GM23248 (cell line): ENCODE data around the gene DHX29. TPM values are rescaled to one million over a fixed set of nuclear protein-coding genes. Genes with fewer than 3 reads are reported as not detected.

Source experiments
- DNase-seq: peaks from one replicate; pipeline ENCODE4 v3.0.0-alpha.2; 2015
- H2AFZ ChIP-seq: fragments of 200-600 bp; sonication (generic); 2 replicates; pipeline ENCODE4 v1.6.1; 2016; ENCODE audit warnings: antibody characterized with exemption
- H3F3A ChIP-seq: fragments of 200-600 bp; sonication (generic); 2 replicates; pipeline ENCODE4 v1.6.1; 2016; ENCODE audit warnings: mild to moderate bottlenecking, antibody characterized with exemption, mixed run types; ENCODE audit not compliant: insufficient read depth
- H3K27ac ChIP-seq: fragments of 200-600 bp; sonication (generic); 2 replicates; pipeline ENCODE4 v1.5.1; 2016; ENCODE audit warnings: mild to moderate bottlenecking
- H3K27me3 ChIP-seq: fragments of 200-600 bp; sonication (generic); replicated peaks from 2 replicates; pipeline ENCODE4 v1.6.1; 2016; ENCODE audit warnings: mild to moderate bottlenecking; ENCODE audit not compliant: insufficient read depth
- H3K36me3 ChIP-seq: fragments of 200-600 bp; sonication (generic); 2 replicates; pipeline ENCODE4 v1.6.1; 2016; ENCODE audit warnings: low read depth, mild to moderate bottlenecking
- H3K4me1 ChIP-seq: fragments of 200-600 bp; sonication (generic); 2 replicates; pipeline ENCODE4 v1.6.1; 2016; ENCODE audit warnings: mild to moderate bottlenecking; ENCODE audit not compliant: insufficient read depth
- H3K4me2 ChIP-seq: fragments of 200-600 bp; sonication (generic); one replicate; pipeline ENCODE4 v1.6.1; 2016; ENCODE audit warnings: mild to moderate bottlenecking; ENCODE audit not compliant: unreplicated experiment
- H3K4me3 ChIP-seq: fragments of 200-600 bp; sonication (generic); 2 replicates; pipeline ENCODE4 v1.5.1; 2016; ENCODE audit warnings: mild to moderate bottlenecking
- H3K79me2 ChIP-seq: fragments of 200-600 bp; sonication (generic); 2 replicates; pipeline ENCODE4 v1.6.1; 2016; ENCODE audit warnings: mild to moderate bottlenecking; ENCODE audit not compliant: insufficient read depth
- H3K9ac ChIP-seq: fragments of 200-600 bp; sonication (generic); 2 replicates; pipeline ENCODE4 v1.6.1; 2016; ENCODE audit warnings: mild to moderate bottlenecking
- H3K9me2 ChIP-seq: fragments of 200-600 bp; sonication (generic); 2 replicates; pipeline ENCODE4 v1.6.1; 2016; ENCODE audit warnings: mixed run types, mild to moderate bottlenecking, moderate library complexity; ENCODE audit not compliant: insufficient read depth
- H3K9me3 ChIP-seq: fragments of 200-600 bp; sonication (generic); one replicate; pipeline ENCODE4 v1.6.1; 2017; ENCODE audit warnings: low read depth
- H4K20me1 ChIP-seq: fragments of 200-600 bp; sonication (generic); 2 replicates; pipeline ENCODE4 v1.6.0; 2016; ENCODE audit not compliant: insufficient read depth
- EZH2 ChIP-seq: fragments of 200-600 bp; sonication (generic); IDR thresholded peaks from 2 replicates; pipeline ENCODE4 v1.6.1; 2018; ENCODE audit warnings: antibody characterized with exemption, mild to moderate bottlenecking; ENCODE audit not compliant: insufficient read depth, poor library complexity, severe bottlenecking
- EZH2phosphoT487 ChIP-seq: fragments of 200-600 bp; sonication (generic); IDR thresholded peaks from 2 replicates; pipeline ENCODE4 v1.6.1; 2018; ENCODE audit warnings: antibody characterized with exemption, moderate library complexity, mild to moderate bottlenecking, low read depth; ENCODE audit not compliant: insufficient read depth
- WGBS, 2 experiments: methylation state at CpG; one replicate each; pipeline ENCODE4 v1.1.6; 2015 to 2017; ENCODE audit warnings: low lambda C conversion rate in 2 of 2, low coverage in 1 of 2; ENCODE audit errors: missing lambda C conversion rate in 2 of 2; 5-methylcytosine and 5-hydroxymethylcytosine counted together
- in situ Hi-C: fragments of 300-500 bp; cut with MboI; formaldehyde crosslinking; loops from 2 replicates; pipeline ENCODE4 v1.15.0; 2020
- polyA plus RNA-seq: library from polyadenylated mRNA; unstranded; fragments of >200 nt; fragmentation: Nextera tagmentation; extraction: Ambion mirVana; gene quantifications from 2 replicates; pipeline ENCODE4 v1.2.1, GENCODE V29; 2016
- total RNA-seq: library from RNA; depleted of rRNA; stranded (reverse); fragments of >200 nt; shearing (Covaris generic); gene quantifications from 2 replicates; pipeline ENCODE4 v1.2.3, GENCODE V29; 2014

DHX29 gene
- total and polyA plus RNA-seq, 2 experiments from 2014 or later = 35.8 to 65.6 TPM

GRCh38 chr5:55227664-55228430 is 79.6 kb downstream of the DHX29 start:
- Histone ChIP-seq H3K36me3 (no peaks in the 10 kb centered on the region), H3K27ac (no peak overlapping the region), H3K4me1 (no peaks in the 10 kb centered on the region), H3K9me2 (no peaks in the 10 kb centered on the region), H3K9me3 (no peaks in the 10 kb centered on the region), H3K4me2 (peak overlapping the region; percentile 79), H3K9ac (0 out of 2 replicates have a peak overlapping the region, but pooled peaks have one; percentile 11), H3K4me3 (peak overlapping the region; percentile 67), H2AFZ (peak overlapping the region; percentile 77), H4K20me1 (no peaks in the 10 kb centered on the region), H3K79me2 (no peaks in the 10 kb centered on the region), H3K27me3 (peaks cover 93% of the 10 kb centered on the region), H3F3A (no peaks in the 10 kb centered on the region; the same call in 1 of the 2 replicates)
- in situ Hi-C loops = no loop called here
- TF ChIP-seq EZH2phosphoT487 = no peak
- peak; percentile 52 for TF ChIP-seq EZH2
- WGBS, 2 experiments = 21 to 24% methylated on average over 29 to 30 of the region's 30 CpGs
- DNase-seq = no peak

DNA sequence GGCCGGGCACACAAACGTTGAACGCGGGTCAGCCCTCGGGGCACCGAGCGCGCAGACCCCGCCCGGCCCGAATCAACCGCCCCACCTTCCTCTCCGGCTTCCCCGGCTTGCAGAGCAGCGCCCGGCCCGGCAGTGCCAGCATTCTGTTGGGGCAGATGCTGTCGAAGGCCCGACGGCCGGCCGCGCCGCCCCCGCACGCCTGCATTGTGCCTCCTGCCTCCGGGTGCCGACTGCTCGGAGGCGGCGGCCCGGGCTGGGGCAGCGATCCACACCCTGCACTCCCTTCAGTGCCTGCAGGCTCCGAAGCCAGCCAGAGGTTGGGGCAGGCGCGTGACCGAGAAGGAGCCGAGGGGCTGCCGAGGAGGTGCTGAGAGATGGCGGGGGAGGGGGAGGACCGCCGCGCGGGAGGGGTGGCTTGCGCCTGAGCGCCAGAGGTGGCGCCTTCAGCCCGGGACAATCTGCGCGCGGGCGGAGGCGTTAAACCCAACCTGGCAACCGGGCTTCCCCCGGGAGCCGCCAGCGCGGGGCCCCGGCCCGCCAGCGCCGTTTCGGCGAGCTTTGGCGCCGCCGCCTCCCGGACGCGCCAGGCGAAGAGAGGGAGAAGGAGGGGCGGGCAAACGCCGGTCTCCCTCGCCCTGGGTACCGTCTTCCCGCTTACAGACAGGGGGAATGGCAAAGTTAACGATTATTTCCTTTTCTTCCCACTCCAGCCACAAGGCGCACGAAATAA is 80.4 kb downstream of the DHX29 start, which contains the start of gene MCIDAS:
Gene MCIDAS, minus strand, starts transcription at position 382 of the 730 bp plus-strand sequence. Its CDS starts 177 bp downstream, at position 205.
- no peaks in the 10 kb centered on the region for H3K9me3 ChIP-seq
- whole genome bisulfite sequencing, 2 experiments = 1 to 4% methylated on average over 28 to 72 of the region's 80 CpGs
- DNase-seq = peak; percentile 70
- H3K4me2 ChIP-seq = peak within 1 kb of the TSS; percentile 79
- H3K36me3 ChIP-seq = no peaks in the 10 kb centered on the region
- TF ChIP-seq EZH2 (no peak), EZH2phosphoT487 (no peak)
- no peaks in the 10 kb centered on the region; the same call in 1 of the 2 replicates for H3F3A ChIP-seq
- H2AFZ ChIP-seq = peak within 1 kb of the TSS; percentile 77
- no peaks in the 10 kb centered on the region for H4K20me1 ChIP-seq
- H3K9me2 ChIP-seq = no peaks in the 10 kb centered on the region
- H3K4me1 ChIP-seq = no peaks in the 10 kb centered on the region
- H3K4me3 ChIP-seq = peak within 1 kb of the TSS; percentile 67
- H3K27ac ChIP-seq = no peak within 1 kb of the TSS
- H3K9ac ChIP-seq = 0 out of 2 replicates have a peak within 1 kb of the TSS, but pooled peaks have one; percentile 11
- H3K79me2 ChIP-seq = no peaks in the 10 kb centered on the region
- in situ Hi-C loops = no loop called here
- H3K27me3 ChIP-seq = peaks cover 97% of the 10 kb centered on the region

DNA sequence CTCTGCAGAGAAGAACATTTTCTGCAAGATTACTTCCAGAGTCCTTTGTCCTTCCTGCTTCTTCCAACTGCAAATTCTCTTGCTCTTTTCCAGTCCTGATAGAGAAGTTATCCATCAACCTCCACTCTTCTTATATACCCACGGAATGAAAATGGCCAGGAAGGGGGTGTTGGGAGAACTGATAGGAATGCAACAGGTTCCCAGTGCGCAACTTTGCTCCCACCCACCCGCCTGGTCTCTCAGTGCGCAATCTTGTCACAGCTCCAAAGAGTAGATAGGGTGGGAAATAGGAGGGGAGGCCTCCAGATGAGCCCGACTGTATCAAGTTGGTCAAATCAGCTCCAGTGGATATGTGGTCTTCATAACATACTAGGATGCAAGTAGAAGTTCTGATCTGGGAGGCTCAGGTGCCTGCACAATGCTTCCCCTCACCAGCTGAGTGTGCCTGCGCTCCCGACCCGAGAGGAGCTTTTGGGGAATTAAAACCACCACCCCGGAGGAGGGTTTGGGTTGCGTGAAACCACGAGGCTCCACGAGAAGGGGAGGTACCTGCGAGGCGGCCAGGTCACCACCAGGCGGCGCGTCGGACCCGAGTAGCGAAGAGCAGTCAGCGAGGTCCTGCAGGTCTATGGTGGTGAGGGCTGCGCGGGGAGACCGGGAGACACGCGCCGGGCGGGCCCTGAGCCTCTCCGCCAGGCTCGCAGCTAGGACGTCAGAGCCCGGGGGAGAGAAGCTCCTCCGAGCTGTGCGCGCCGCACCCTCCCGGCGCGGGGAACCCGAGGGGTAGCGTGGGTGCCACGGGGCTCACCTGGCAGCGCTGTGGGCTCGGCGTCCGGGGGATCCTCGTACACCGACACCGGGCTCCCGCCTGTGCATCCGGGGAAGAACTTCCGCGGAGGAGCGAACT is 81.2 kb downstream of the DHX29 start:
- no peaks in the 10 kb centered on the region for H3K9me3 ChIP-seq
- peak overlapping the region; percentile 77 for H2AFZ ChIP-seq
- no peaks in the 10 kb centered on the region for H3K79me2 ChIP-seq
- TF ChIP-seq EZH2 (no peak), EZH2phosphoT487 (no peak)
- H3K9me2 ChIP-seq = no peaks in the 10 kb centered on the region
- H3K4me3 ChIP-seq = peak overlapping the region; percentile 67
- H3F3A ChIP-seq = no peaks in the 10 kb centered on the region; the same call in 1 of the 2 replicates
- H3K36me3 ChIP-seq = no peaks in the 10 kb centered on the region
- H4K20me1 ChIP-seq = no peaks in the 10 kb centered on the region
- no peaks in the 10 kb centered on the region for H3K4me1 ChIP-seq
- in situ Hi-C loops = no loop called here
- H3K9ac ChIP-seq = no peak overlapping the region
- DNase-seq = peak; percentile 67
- peak overlapping the region; percentile 79 for H3K4me2 ChIP-seq
- no peak overlapping the region for H3K27ac ChIP-seq
- 12 to 13% methylated on average over 46 to 47 of the region's 54 CpGs for WGBS, 2 experiments
- H3K27me3 ChIP-seq = peaks cover 96% of the 10 kb centered on the region

GRCh38 chr5:55225346-55225745 is 82.1 kb downstream of the DHX29 start:
- Histone ChIP-seq H2AFZ (no peak overlapping the region), H3K9ac (no peak overlapping the region), H3K4me2 (no peak overlapping the region), H3K27ac (no peak overlapping the region), H3F3A (no peaks in the 10 kb centered on the region; the same call in 1 of the 2 replicates), H3K79me2 (no peaks in the 10 kb centered on the region), H3K4me1 (no peaks in the 10 kb centered on the region), H3K9me3 (no peaks in the 10 kb centered on the region), H3K4me3 (no peak overlapping the region), H4K20me1 (no peaks in the 10 kb centered on the region), H3K27me3 (peaks cover 96% of the 10 kb centered on the region), H3K36me3 (no peaks in the 10 kb centered on the region), H3K9me2 (no peaks in the 10 kb centered on the region)
- DNase-seq = no peak
- in situ Hi-C loops = no loop called here
- TF ChIP-seq EZH2 = no peak
